ENCODE data around the gene SRSF4.

SRSF4 gene

GRCh38 chr1:29208442-29208841 is 26.7 kb upstream of the SRSF4 start:
- no peaks in the 10 kb centered on the region for H3K79me1 ChIP-seq (ENCODE audit: low read length)
- no peak overlapping the region for H3K18ac ChIP-seq (ENCODE audit: low read length)
- H2AK5ac ChIP-seq (ENCODE audit: low read length) = no peak overlapping the region
- H4K12ac ChIP-seq (ENCODE audit: low read depth, low read length) = no peak overlapping the region
- no CpG with 5 or more reads among the region's 4 CpGs for WGBS (ENCODE audit: extremely low coverage, insufficient coverage, insufficient read length)
- H3K9me3 ChIP-seq (ENCODE audit: insufficient read depth, low read depth, low read length) = no peaks in the 10 kb centered on the region
- peaks cover 2% of the 10 kb centered on the region in 2 experiments for H3K4me1 ChIP-seq (ENCODE audit: control insufficient read depth in 1 of 2, insufficient read depth in 2 of 2, low read length in 2 of 2)
- H4K8ac ChIP-seq (ENCODE audit: low read depth, low read length) = no peak overlapping the region
- H3K4me3 ChIP-seq (ENCODE audit: low read depth, low read length) = no peak overlapping the region
- no peak overlapping the region for H3K27ac ChIP-seq (ENCODE audit: low read depth, low read length)
- peak in 1 of 2 donors; percentile 42 for DNase-seq
- H2BK5ac ChIP-seq (ENCODE audit: low read depth, low read length, poor library complexity) = no peak overlapping the region
- H3K27me3 ChIP-seq (ENCODE audit: insufficient read depth, low read length) = no peaks in the 10 kb centered on the region
- H3K4ac ChIP-seq (ENCODE audit: low read depth, low read length) = no peak overlapping the region
- H3K79me2 ChIP-seq (ENCODE audit: control insufficient read depth, insufficient read depth, low read length, poor library complexity) = no peaks in the 10 kb centered on the region
- no peak overlapping the region for H4K91ac ChIP-seq (ENCODE audit: low read depth, low read length)
- no peak overlapping the region for H3K14ac ChIP-seq (ENCODE audit: low read length)
- no peak overlapping the region for H2AFZ ChIP-seq (ENCODE audit: insufficient read depth, low read length, poor library complexity)
- no peak overlapping the region for H3K23ac ChIP-seq (ENCODE audit: low read length)
- H3K4me2 ChIP-seq (ENCODE audit: low read length) = no peak overlapping the region
- H3K36me3 ChIP-seq (ENCODE audit: control insufficient read depth in 1 of 2, insufficient read depth in 2 of 2, low read length in 2 of 2) = peaks cover 26% of the 10 kb centered on the region in 2 experiments
- H2BK120ac ChIP-seq (ENCODE audit: insufficient read depth, low read length, poor library complexity) = no peak overlapping the region
- no peak overlapping the region for H2BK12ac ChIP-seq (ENCODE audit: low read length)
- no peak overlapping the region for H3K9ac ChIP-seq (ENCODE audit: low read length)

- H2BK12ac ChIP-seq (ENCODE audit: low read length) = peak overlapping the region; percentile 90
- no CpG with 5 or more reads among the region's 14 CpGs for WGBS (ENCODE audit: extremely low coverage, insufficient coverage, insufficient read length)
- H2BK5ac ChIP-seq (ENCODE audit: low read depth, low read length, poor library complexity) = peak overlapping the region; percentile 62
- H3K36me3 ChIP-seq (ENCODE audit: control insufficient read depth in 1 of 2, insufficient read depth in 2 of 2, low read length in 2 of 2) = peaks cover 12 to 22% of the 10 kb centered on the region in 2 experiments
- peak overlapping the region; percentile 86 for H4K91ac ChIP-seq (ENCODE audit: low read depth, low read length)
- no peak overlapping the region for H3K4me3 ChIP-seq (ENCODE audit: low read depth, low read length)
- H3K9ac ChIP-seq (ENCODE audit: low read length) = no peak overlapping the region
- peak overlapping the region; percentile 23 for H2AFZ ChIP-seq (ENCODE audit: insufficient read depth, low read length, poor library complexity)
- no peak overlapping the region for H4K12ac ChIP-seq (ENCODE audit: low read depth, low read length)
- peak; percentile 97 to 100 for DNase-seq
- H3K27ac ChIP-seq (ENCODE audit: low read depth, low read length) = peak overlapping the region; percentile 83
- H4K8ac ChIP-seq (ENCODE audit: low read depth, low read length) = peak overlapping the region; percentile 49
- no peak overlapping the region for H3K23ac ChIP-seq (ENCODE audit: low read length)
- peak overlapping the region; percentile 75 for H3K14ac ChIP-seq (ENCODE audit: low read length)
- no peaks in the 10 kb centered on the region for H3K27me3 ChIP-seq (ENCODE audit: insufficient read depth, low read length)
- H3K18ac ChIP-seq (ENCODE audit: low read length) = peak overlapping the region; percentile 59
- peak overlapping the region; percentile 45 for H3K4ac ChIP-seq (ENCODE audit: low read depth, low read length)
- H3K4me1 ChIP-seq (ENCODE audit: control insufficient read depth in 1 of 2, insufficient read depth in 2 of 2, low read length in 2 of 2) = peaks cover 14 to 19% of the 10 kb centered on the region in 2 experiments
- peaks cover 10% of the 10 kb centered on the region for H3K79me1 ChIP-seq (ENCODE audit: low read length)
- H3K79me2 ChIP-seq (ENCODE audit: control insufficient read depth, insufficient read depth, low read length, poor library complexity) = peaks cover 3% of the 10 kb centered on the region
- peak overlapping the region; percentile 82 for H2BK120ac ChIP-seq (ENCODE audit: insufficient read depth, low read length, poor library complexity)
- no peaks in the 10 kb centered on the region for H3K9me3 ChIP-seq (ENCODE audit: insufficient read depth, low read depth, low read length)
- H2AK5ac ChIP-seq (ENCODE audit: low read length) = peak overlapping the region; percentile 61
- peak overlapping the region; percentile 51 for H3K4me2 ChIP-seq (ENCODE audit: low read length)
Measured at GRCh38 chr1:29202584-29203340, 21.1 kb upstream of the SRSF4 start.

- peak overlapping the region; percentile 82 for H2BK120ac ChIP-seq (ENCODE audit: insufficient read depth, low read length, poor library complexity)
- H3K27me3 ChIP-seq (ENCODE audit: insufficient read depth, low read length) = no peaks in the 10 kb centered on the region
- H2AK5ac ChIP-seq (ENCODE audit: low read length) = peak overlapping the region; percentile 32
- H3K9me3 ChIP-seq (ENCODE audit: insufficient read depth, low read depth, low read length) = no peaks in the 10 kb centered on the region
- peaks cover 10% of the 10 kb centered on the region for H3K79me1 ChIP-seq (ENCODE audit: low read length)
- H3K23ac ChIP-seq (ENCODE audit: low read length) = no peak overlapping the region
- peak overlapping the region; percentile 75 for H3K14ac ChIP-seq (ENCODE audit: low read length)
- no peak overlapping the region for H2AFZ ChIP-seq (ENCODE audit: insufficient read depth, low read length, poor library complexity)
- H3K27ac ChIP-seq (ENCODE audit: low read depth, low read length) = peak overlapping the region; percentile 83
- DNase-seq = no peak
- H3K36me3 ChIP-seq (ENCODE audit: control insufficient read depth in 1 of 2, insufficient read depth in 2 of 2, low read length in 2 of 2) = peaks cover 12 to 22% of the 10 kb centered on the region in 2 experiments
- H3K4me1 ChIP-seq (ENCODE audit: control insufficient read depth in 1 of 2, insufficient read depth in 2 of 2, low read length in 2 of 2) = peaks cover 18 to 19% of the 10 kb centered on the region in 2 experiments
- H3K79me2 ChIP-seq (ENCODE audit: control insufficient read depth, insufficient read depth, low read length, poor library complexity) = peaks cover 3% of the 10 kb centered on the region
- no peak overlapping the region for H3K4me2 ChIP-seq (ENCODE audit: low read length)
- H4K91ac ChIP-seq (ENCODE audit: low read depth, low read length) = peak overlapping the region; percentile 86
- H4K8ac ChIP-seq (ENCODE audit: low read depth, low read length) = peak overlapping the region; percentile 49
- peak overlapping the region; percentile 52 for H3K4ac ChIP-seq (ENCODE audit: low read depth, low read length)
- H2BK5ac ChIP-seq (ENCODE audit: low read depth, low read length, poor library complexity) = peak overlapping the region; percentile 62
- no peak overlapping the region for H3K9ac ChIP-seq (ENCODE audit: low read length)
- no CpG with 5 or more reads among the region's 1 CpG for WGBS (ENCODE audit: extremely low coverage, insufficient coverage, insufficient read length)
- no peak overlapping the region for H3K4me3 ChIP-seq (ENCODE audit: low read depth, low read length)
- H3K18ac ChIP-seq (ENCODE audit: low read length) = peak overlapping the region; percentile 15
- peak overlapping the region; percentile 90 for H2BK12ac ChIP-seq (ENCODE audit: low read length)
- H4K12ac ChIP-seq (ENCODE audit: low read depth, low read length) = no peak overlapping the region
Measured at GRCh38 chr1:29202053-29202452, 20.4 kb upstream of the SRSF4 start.

- Histone ChIP-seq H3K4me2 (ENCODE audit: low read length) (no peak overlapping the region), H3K4ac (ENCODE audit: low read depth, low read length) (peak overlapping the region; percentile 52), H4K12ac (ENCODE audit: low read depth, low read length) (no peak overlapping the region), H3K79me2 (ENCODE audit: control insufficient read depth, insufficient read depth, low read length, poor library complexity) (peaks cover 3% of the 10 kb centered on the region), H3K27ac (ENCODE audit: low read depth, low read length) (peak overlapping the region; percentile 83), H3K36me3 (ENCODE audit: control insufficient read depth in 1 of 2, insufficient read depth in 2 of 2, low read length in 2 of 2) (peaks cover 10 to 20% of the 10 kb centered on the region in 2 experiments), H2BK5ac (ENCODE audit: low read depth, low read length, poor library complexity) (peak overlapping the region; percentile 62), H3K23ac (ENCODE audit: low read length) (no peak overlapping the region), H2BK12ac (ENCODE audit: low read length) (peak overlapping the region; percentile 90), H3K14ac (ENCODE audit: low read length) (peak overlapping the region; percentile 75), H3K27me3 (ENCODE audit: insufficient read depth, low read length) (no peaks in the 10 kb centered on the region), H3K4me1 (ENCODE audit: control insufficient read depth in 1 of 2, insufficient read depth in 2 of 2, low read length in 2 of 2) (peaks cover 18% of the 10 kb centered on the region in 2 experiments), H3K79me1 (ENCODE audit: low read length) (peaks cover 10% of the 10 kb centered on the region), H3K4me3 (ENCODE audit: low read depth, low read length) (no peak overlapping the region), H4K8ac (ENCODE audit: low read depth, low read length) (peak overlapping the region; percentile 49), H2BK120ac (ENCODE audit: insufficient read depth, low read length, poor library complexity) (peak overlapping the region; percentile 82), H3K18ac (ENCODE audit: low read length) (peak overlapping the region; percentile 15), H2AFZ (ENCODE audit: insufficient read depth, low read length, poor library complexity) (no peak overlapping the region), H2AK5ac (ENCODE audit: low read length) (peak overlapping the region; percentile 64), H3K9ac (ENCODE audit: low read length) (no peak overlapping the region), H4K91ac (ENCODE audit: low read depth, low read length) (peak overlapping the region; percentile 86), H3K9me3 (ENCODE audit: insufficient read depth, low read depth, low read length) (no peaks in the 10 kb centered on the region)
- no CpG with 5 or more reads among the region's 6 CpGs for WGBS (ENCODE audit: extremely low coverage, insufficient coverage, insufficient read length)
- no peak for DNase-seq
Measured at GRCh38 chr1:29201595-29202051, 19.9 kb upstream of the SRSF4 start.
